MM.1S (cell line): ENCODE data around the gene TMEM135.

Experiments
- DNase-seq: peaks from one replicate; pipeline ENCODE4 v3.0.0-alpha.2; 2015
- H2AFZ ChIP-seq: fragments of 300-600 bp; sonication (generic); 2 replicates; pipeline ENCODE4 v1.6.0; 2016; ENCODE audit warnings: antibody characterized with exemption, low read length
- H3F3A ChIP-seq: fragments of 300-600 bp; sonication (generic); 2 replicates; pipeline ENCODE4 v1.6.1; 2016; ENCODE audit warnings: mild to moderate bottlenecking, antibody characterized with exemption, low read length, moderate library complexity, mixed read lengths; ENCODE audit not compliant: insufficient read depth
- H3K27ac ChIP-seq: fragments of 300-600 bp; sonication (generic); 2 replicates; pipeline ENCODE4 v1.5.1; 2016; ENCODE audit warnings: mild to moderate bottlenecking, low read length
- H3K27me3 ChIP-seq: fragments of 300-600 bp; sonication (generic); replicated peaks from 2 replicates; pipeline ENCODE4 v1.6.0; 2016; ENCODE audit warnings: low read length; ENCODE audit not compliant: insufficient read depth
- H3K36me3 ChIP-seq: fragments of 300-600 bp; sonication (generic); replicated peaks from 2 replicates; pipeline ENCODE4 v1.6.1; 2016; ENCODE audit warnings: mild to moderate bottlenecking, low read length, mixed read lengths; ENCODE audit not compliant: insufficient read depth
- H3K4me1 ChIP-seq: fragments of 300-600 bp; sonication (generic); 2 replicates; pipeline ENCODE4 v1.6.1; 2016; ENCODE audit warnings: low read length, mixed read lengths
- H3K4me2 ChIP-seq: fragments of 300-600 bp; sonication (generic); 2 replicates; pipeline ENCODE4 v1.6.0; 2016; ENCODE audit warnings: low read depth, low read length
- H3K4me3 ChIP-seq: fragments of 300-600 bp; sonication (generic); 2 replicates; pipeline ENCODE4 v1.5.1; 2016; ENCODE audit warnings: low read length, mixed read lengths
- H3K79me2 ChIP-seq: fragments of 300-600 bp; sonication (generic); 2 replicates; pipeline ENCODE4 v1.6.1; 2016; ENCODE audit warnings: mixed run types, low read length, mixed read lengths
- H3K9ac ChIP-seq: fragments of 300-600 bp; sonication (generic); 2 replicates; pipeline ENCODE4 v1.6.1; 2016; ENCODE audit warnings: low read length, mixed read lengths
- H3K9me2 ChIP-seq: fragments of 300-600 bp; sonication (generic); replicated peaks from 2 replicates; pipeline ENCODE4 v1.6.1; 2016; ENCODE audit warnings: mild to moderate bottlenecking, low read length, mixed read lengths; ENCODE audit not compliant: insufficient read depth
- H3K9me3 ChIP-seq: fragments of 300-600 bp; sonication (generic); replicated peaks from 2 replicates; pipeline ENCODE4 v1.6.1; 2016; ENCODE audit warnings: mild to moderate bottlenecking, low read length, mixed read lengths; ENCODE audit not compliant: insufficient read depth
- H4K20me1 ChIP-seq: fragments of 300-600 bp; sonication (generic); 2 replicates; pipeline ENCODE4 v1.6.1; 2016; ENCODE audit warnings: mild to moderate bottlenecking, low read length, moderate library complexity, mixed read lengths; ENCODE audit not compliant: insufficient read depth
- EZH2 ChIP-seq: fragments of 300-600 bp; sonication (generic); optimal IDR thresholded peaks from 2 replicates; pipeline ENCODE3; 2017; ENCODE audit warnings: low read depth, mild to moderate bottlenecking, antibody characterized with exemption, low read length, mixed read lengths
- EZH2phosphoT487 ChIP-seq: fragments of 300-600 bp; sonication (generic); IDR thresholded peaks from 2 replicates; pipeline ENCODE4 v1.6.1; 2018; ENCODE audit warnings: antibody characterized with exemption, low read length
- TF ChIP-seq, protein P1 (sequence below): fragments of 300-600 bp; sonication (generic); IDR thresholded peaks from 2 replicates; pipeline ENCODE4 v1.5.1; 2016; ENCODE audit warnings: antibody characterized with exemption, low read length, mixed read lengths

The TMEM135 gene

DNA sequence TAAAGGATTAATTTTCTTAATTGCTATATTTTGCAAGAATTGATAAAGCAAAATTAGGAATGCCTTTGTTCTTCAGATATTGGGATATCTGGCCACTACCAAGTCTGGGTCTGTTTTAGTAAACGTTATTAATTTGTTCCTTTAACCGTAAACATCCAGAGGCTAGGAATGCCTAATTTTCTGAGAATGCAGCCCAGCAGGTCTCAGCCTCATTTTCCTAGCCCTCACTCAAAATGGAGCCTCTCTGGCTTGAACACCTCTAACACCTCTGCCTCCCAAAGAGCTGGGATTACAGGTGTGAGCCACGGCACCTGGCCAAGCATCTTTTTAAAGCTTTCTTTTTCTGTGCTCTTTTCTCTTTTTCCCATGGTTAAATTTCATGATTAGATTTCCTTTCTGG lies 18.4 kb downstream of the TMEM135 start:
- Histone ChIP-seq H3K79me2 (no peaks in the 10 kb centered on the region), H3K9me3 (no peaks in the 10 kb centered on the region), H3F3A (no peaks in the 10 kb centered on the region), H3K27ac (no peak overlapping the region), H3K36me3 (no peaks in the 10 kb centered on the region), H3K27me3 (no peaks in the 10 kb centered on the region), H3K4me1 (no peaks in the 10 kb centered on the region), H3K4me3 (no peak overlapping the region), H4K20me1 (no peaks in the 10 kb centered on the region), H3K9ac (no peak overlapping the region), H3K9me2 (no peaks in the 10 kb centered on the region), H2AFZ (no peak overlapping the region), H3K4me2 (no peak overlapping the region)
- DNase-seq, result no peak
- TF ChIP-seq EZH2 (no peak), EZH2phosphoT487 (no peak)
- TF ChIP-seq, protein P1, sequence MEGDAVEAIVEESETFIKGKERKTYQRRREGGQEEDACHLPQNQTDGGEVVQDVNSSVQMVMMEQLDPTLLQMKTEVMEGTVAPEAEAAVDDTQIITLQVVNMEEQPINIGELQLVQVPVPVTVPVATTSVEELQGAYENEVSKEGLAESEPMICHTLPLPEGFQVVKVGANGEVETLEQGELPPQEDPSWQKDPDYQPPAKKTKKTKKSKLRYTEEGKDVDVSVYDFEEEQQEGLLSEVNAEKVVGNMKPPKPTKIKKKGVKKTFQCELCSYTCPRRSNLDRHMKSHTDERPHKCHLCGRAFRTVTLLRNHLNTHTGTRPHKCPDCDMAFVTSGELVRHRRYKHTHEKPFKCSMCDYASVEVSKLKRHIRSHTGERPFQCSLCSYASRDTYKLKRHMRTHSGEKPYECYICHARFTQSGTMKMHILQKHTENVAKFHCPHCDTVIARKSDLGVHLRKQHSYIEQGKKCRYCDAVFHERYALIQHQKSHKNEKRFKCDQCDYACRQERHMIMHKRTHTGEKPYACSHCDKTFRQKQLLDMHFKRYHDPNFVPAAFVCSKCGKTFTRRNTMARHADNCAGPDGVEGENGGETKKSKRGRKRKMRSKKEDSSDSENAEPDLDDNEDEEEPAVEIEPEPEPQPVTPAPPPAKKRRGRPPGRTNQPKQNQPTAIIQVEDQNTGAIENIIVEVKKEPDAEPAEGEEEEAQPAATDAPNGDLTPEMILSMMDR, result no peak

DNA sequence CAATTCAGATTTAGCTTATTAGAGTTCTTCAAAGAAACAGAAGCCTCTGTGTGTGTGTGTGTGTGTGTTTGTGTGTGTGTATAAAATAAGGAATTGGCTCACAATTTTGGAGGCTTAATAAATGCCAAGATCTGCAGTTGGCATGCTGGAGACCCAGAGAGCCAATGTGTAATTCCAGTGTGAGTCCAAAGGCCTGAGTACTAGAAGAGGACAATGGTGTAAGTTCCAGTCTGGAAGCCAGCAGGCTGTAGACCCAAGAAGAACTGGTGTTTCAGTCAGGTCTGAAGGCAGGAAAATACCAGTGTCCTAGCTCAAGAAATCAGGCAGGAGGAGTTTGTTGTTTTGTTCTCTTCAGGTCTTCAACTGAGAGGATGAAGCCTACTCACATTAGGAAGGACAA lies 20.0 kb downstream of the TMEM135 start:
- peaks cover under 1% of the 10 kb centered on the region; the same call in 1 of the 2 replicates for H3K79me2 ChIP-seq
- no peaks in the 10 kb centered on the region for H3K36me3 ChIP-seq
- H3K4me2 ChIP-seq, result no peak overlapping the region
- no peaks in the 10 kb centered on the region for H3K9me2 ChIP-seq
- TF ChIP-seq EZH2 (no peak), EZH2phosphoT487 (no peak)
- TF ChIP-seq, protein P1, result no peak
- H3K27me3 ChIP-seq, result no peaks in the 10 kb centered on the region
- no peak overlapping the region for H3K9ac ChIP-seq
- DNase-seq, result no peak
- H3K4me3 ChIP-seq, result no peak overlapping the region
- no peaks in the 10 kb centered on the region for H4K20me1 ChIP-seq
- H2AFZ ChIP-seq, result no peak overlapping the region
- H3K4me1 ChIP-seq, result no peaks in the 10 kb centered on the region
- H3F3A ChIP-seq, result no peaks in the 10 kb centered on the region
- no peaks in the 10 kb centered on the region for H3K9me3 ChIP-seq
- H3K27ac ChIP-seq, result no peak overlapping the region

DNA sequence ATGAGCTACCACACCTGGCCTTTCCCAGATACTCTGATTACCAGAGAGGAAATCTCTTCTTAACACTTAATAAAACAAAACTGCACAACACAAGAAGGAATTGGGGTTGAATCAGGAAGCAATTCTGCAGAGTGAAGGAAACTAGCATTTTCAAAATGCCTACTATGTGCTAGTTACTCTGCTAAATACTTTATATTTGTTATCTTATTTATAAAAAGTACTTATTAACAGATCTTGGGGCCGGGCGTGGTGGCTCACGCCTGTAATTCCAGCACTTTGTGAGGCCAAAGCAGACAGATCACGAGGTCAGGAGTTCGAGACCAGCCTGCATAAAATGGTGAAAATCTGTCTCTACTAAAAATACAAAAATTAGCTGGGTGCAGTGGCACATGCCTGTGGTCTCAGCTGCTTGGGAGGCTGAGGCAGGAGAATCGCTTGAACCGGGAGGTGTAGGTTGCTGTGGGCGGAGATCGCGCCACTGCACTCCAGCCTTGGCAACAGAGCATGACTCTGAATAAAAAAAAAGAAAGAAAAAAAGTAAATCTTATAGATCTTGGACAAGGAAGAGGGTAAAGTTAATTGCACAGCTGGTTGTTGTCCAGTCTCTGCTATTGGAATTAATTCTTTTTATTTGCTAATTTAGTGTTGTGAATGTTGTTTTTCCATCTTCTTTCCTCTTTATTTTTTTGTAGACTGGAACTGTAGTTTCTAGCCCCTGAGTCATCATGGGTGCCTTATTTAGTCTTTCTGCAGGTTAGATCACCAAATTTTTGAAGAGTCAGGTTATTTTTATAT lies 22.1 kb downstream of the TMEM135 start:
- Histone ChIP-seq H3K36me3 (no peaks in the 10 kb centered on the region), H3K9me2 (no peaks in the 10 kb centered on the region), H3K9me3 (no peaks in the 10 kb centered on the region), H4K20me1 (no peaks in the 10 kb centered on the region), H3K27ac (no peak overlapping the region), H3K27me3 (no peaks in the 10 kb centered on the region), H3K9ac (no peak overlapping the region), H2AFZ (no peak overlapping the region), H3K4me3 (no peak overlapping the region), H3F3A (no peaks in the 10 kb centered on the region), H3K4me2 (no peak overlapping the region), H3K79me2 (peaks cover 7% of the 10 kb centered on the region), H3K4me1 (no peaks in the 10 kb centered on the region)
- DNase-seq, result no peak
- TF ChIP-seq EZH2phosphoT487, result no peak
- TF ChIP-seq EZH2, result no peak
- TF ChIP-seq, protein P1, result no peak
